ENCODE results near the gene POU2F2. TPM values are rescaled to one million over a fixed set of nuclear protein-coding genes. Genes with fewer than 3 reads are reported as not detected.
A peak's percentile ranks its signal among the peaks of the same experiment; 100 is the strongest.

POU2F2 gene
- total and polyA plus RNA-seq, 2 donors (not counting 3 experiments of a cell fraction or from before 2014, with no cell fraction given) = 4.0 to 4.1 TPM

DNA sequence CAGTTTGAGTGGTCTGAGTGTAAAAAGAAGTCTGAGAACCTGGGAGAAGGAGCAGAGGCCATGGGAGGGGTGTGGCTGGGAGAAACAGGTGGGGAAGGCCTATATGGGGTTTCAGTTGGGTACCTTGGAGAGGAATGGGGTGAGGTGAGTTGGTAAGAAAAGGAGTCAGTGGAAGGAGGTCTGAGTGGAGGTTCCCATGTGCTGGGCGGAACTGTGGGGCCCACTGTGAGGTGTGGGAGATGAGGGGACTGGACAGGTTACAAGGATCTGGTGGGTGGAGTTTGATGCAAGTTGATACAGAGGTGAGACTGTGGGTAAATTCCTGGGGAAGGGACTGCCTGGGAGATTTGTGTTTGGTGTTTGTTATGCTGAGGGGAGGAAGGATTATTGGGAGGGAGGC, 54.2 kb downstream of the POU2F2 start:
- CTCF ChIA-PET = interaction anchor here (1.5 kb wide), 1 partner anchor 14 kb away, joined by 6 read pairs; no protein-coding TSS in a partner anchor
- Histone ChIP-seq H3K9ac (replicated peaks; ENCODE audit: extremely low read depth, insufficient read depth, low read length) (no peak overlapping the region), H3K79me2 (ENCODE audit: control insufficient read depth, insufficient read depth, low read length) (peaks cover 51% of the 10 kb centered on the region), H3K9me1 (replicated peaks; ENCODE audit: control insufficient read depth, extremely low read depth, insufficient read depth, low read length) (no peaks in the 10 kb centered on the region), H4K20me1 (replicated peaks; ENCODE audit: control insufficient read depth, extremely low read depth, insufficient read depth, low read length) (no peaks in the 10 kb centered on the region), H3K27ac (ENCODE audit: insufficient read depth, low read depth, low read length) (no peak overlapping the region), H2AFZ (ENCODE audit: low read depth, low read length) (no peak overlapping the region), H3K36me3 (ENCODE audit: control insufficient read depth in 2 of 2, extremely low read depth in 1 of 2, insufficient read depth in 2 of 2, low read length in 2 of 2) (peaks cover 12 to 32% of the 10 kb centered on the region in 2 experiments), H3K4me2 (ENCODE audit: insufficient read depth, low read length) (peak overlapping the region; percentile 93), H3K4me3 (replicated peaks in 1 of 3; ENCODE audit: insufficient read depth in 1 of 3, low read depth in 1 of 3, low read length in 3 of 3) (no peak overlapping the region), H3K4me1 (ENCODE audit: control insufficient read depth, extremely low read depth, insufficient read depth, low read length) (peaks cover 16% of the 10 kb centered on the region), H3K27me3 (ENCODE audit: control insufficient read depth in 2 of 2, insufficient read depth in 2 of 2, low read length in 2 of 2) (no peaks in the 10 kb centered on the region), H3K9me3 (replicated peaks; ENCODE audit: control insufficient read depth, insufficient read depth, low read length) (no peaks in the 10 kb centered on the region)
- POLR2A ChIA-PET = no interaction called here
- BruUV-seq (replicated peaks) = no TSS peak
- dilution Hi-C loops (cut with MboI; ENCODE audit: extremely low pct_ligation_motif_present, low sequenced_read_pairs) = no loop called here
- no peak for FAIRE-seq
- intact Hi-C loops (cut with micrococcal nuclease) = no loop called here
- no peak for DNase-seq (ENCODE audit: low read depth, low spot score)
- TF ChIP-seq JUN (IDR thresholded peaks at IDR 0.05; ENCODE audit: borderline replicate concordance, insufficient read depth, insufficient read length, low read depth) = no peak

DNA sequence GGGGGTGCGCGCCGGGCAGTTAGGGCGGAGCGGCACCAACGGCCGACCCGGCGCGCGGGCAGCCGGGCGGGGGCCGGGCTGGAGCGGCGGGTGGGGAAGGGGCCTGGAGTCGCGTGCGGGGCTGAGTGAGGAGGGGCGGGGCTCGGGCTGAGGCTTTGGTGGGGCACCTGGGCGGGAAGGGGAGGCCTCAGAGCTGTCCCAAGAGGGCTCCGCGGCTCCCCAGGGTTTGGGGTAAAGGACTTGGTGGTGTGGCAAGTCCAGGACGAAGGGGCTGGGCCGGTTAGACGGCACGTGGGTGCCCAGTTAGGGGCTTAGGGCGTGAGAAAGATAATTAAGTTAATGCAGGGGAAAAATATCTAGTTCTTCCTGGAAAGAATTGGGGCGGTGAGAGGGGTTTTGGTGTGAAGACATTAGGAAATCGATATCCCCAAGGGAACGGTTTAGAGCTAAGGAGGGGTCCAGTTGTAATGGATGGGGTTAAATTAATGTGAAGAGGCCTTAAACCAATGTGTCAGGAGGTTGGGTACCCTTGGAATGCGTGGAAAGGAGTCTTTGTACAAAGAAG, 55.8 kb downstream of the POU2F2 start:
- H3K27me3 ChIP-seq (ENCODE audit: control insufficient read depth in 2 of 2, insufficient read depth in 2 of 2, low read length in 2 of 2) = no peaks in the 10 kb centered on the region
- H3K9ac ChIP-seq (replicated peaks; ENCODE audit: extremely low read depth, insufficient read depth, low read length) = peak overlapping the region; percentile 87
- H3K9me3 ChIP-seq (replicated peaks; ENCODE audit: control insufficient read depth, insufficient read depth, low read length) = no peaks in the 10 kb centered on the region
- no TSS peak for BruUV-seq (replicated peaks)
- peaks cover 45% of the 10 kb centered on the region for H3K79me2 ChIP-seq (ENCODE audit: control insufficient read depth, insufficient read depth, low read length)
- peaks cover 16% of the 10 kb centered on the region for H3K4me1 ChIP-seq (ENCODE audit: control insufficient read depth, extremely low read depth, insufficient read depth, low read length)
- peak overlapping the region; percentile 93 for H3K4me2 ChIP-seq (ENCODE audit: insufficient read depth, low read length)
- H2AFZ ChIP-seq (ENCODE audit: low read depth, low read length) = peak overlapping the region; percentile 48
- peak overlapping the region; percentile 89 to 92 (median 90) for H3K4me3 ChIP-seq (replicated peaks in 1 of 3; ENCODE audit: insufficient read depth in 1 of 3, low read depth in 1 of 3, low read length in 3 of 3)
- peak overlapping the region; percentile 27 for H3K27ac ChIP-seq (ENCODE audit: insufficient read depth, low read depth, low read length)
- dilution Hi-C loops (cut with MboI; ENCODE audit: extremely low pct_ligation_motif_present, low sequenced_read_pairs) (no loop called here), intact Hi-C loops (cut with micrococcal nuclease) (loop anchor here (1.0 kb wide), 2 partner anchors 16 to 249 kb away; partner anchors contain the start of gene MEGF8)
- DNase-seq (ENCODE audit: low read depth, low spot score) = no peak
- peaks cover 11 to 30% of the 10 kb centered on the region in 2 experiments for H3K36me3 ChIP-seq (ENCODE audit: control insufficient read depth in 2 of 2, extremely low read depth in 1 of 2, insufficient read depth in 2 of 2, low read length in 2 of 2)
- CTCF ChIA-PET = interaction anchor here (1.0 to 1.5 kb wide), 2 partner anchors 15 to 42 kb away, joined by 5 to 6 read pairs; no protein-coding TSS in a partner anchor
- H3K9me1 ChIP-seq (replicated peaks; ENCODE audit: control insufficient read depth, extremely low read depth, insufficient read depth, low read length) = no peaks in the 10 kb centered on the region
- TF ChIP-seq, protein P1, sequence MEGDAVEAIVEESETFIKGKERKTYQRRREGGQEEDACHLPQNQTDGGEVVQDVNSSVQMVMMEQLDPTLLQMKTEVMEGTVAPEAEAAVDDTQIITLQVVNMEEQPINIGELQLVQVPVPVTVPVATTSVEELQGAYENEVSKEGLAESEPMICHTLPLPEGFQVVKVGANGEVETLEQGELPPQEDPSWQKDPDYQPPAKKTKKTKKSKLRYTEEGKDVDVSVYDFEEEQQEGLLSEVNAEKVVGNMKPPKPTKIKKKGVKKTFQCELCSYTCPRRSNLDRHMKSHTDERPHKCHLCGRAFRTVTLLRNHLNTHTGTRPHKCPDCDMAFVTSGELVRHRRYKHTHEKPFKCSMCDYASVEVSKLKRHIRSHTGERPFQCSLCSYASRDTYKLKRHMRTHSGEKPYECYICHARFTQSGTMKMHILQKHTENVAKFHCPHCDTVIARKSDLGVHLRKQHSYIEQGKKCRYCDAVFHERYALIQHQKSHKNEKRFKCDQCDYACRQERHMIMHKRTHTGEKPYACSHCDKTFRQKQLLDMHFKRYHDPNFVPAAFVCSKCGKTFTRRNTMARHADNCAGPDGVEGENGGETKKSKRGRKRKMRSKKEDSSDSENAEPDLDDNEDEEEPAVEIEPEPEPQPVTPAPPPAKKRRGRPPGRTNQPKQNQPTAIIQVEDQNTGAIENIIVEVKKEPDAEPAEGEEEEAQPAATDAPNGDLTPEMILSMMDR (IDR thresholded peaks at IDR 0.05; ENCODE audit: extremely low read depth in 1 of 2, insufficient read depth in 1 of 2, low read depth in 1 of 2, low read length in 2 of 2) = no peak
- TF ChIP-seq POLR2AphosphoS5 (IDR thresholded peaks at IDR 0.05; ENCODE audit: insufficient read depth, low read depth, low read length) (no peak), FOS (IDR thresholded peaks at IDR 0.05; ENCODE audit: borderline replicate concordance, insufficient read depth, low read length) (no peak), EZH2 (IDR thresholded peaks at IDR 0.05; ENCODE audit: borderline replicate concordance, low read depth, low read length, severe bottlenecking) (no peak), POLR2A (IDR thresholded peaks at IDR 0.05; ENCODE audit: low read depth, low read length) (no peak), MYC (IDR thresholded peaks at IDR 0.05; ENCODE audit: low read depth, low read length) (no peak), GATA2 (IDR thresholded peaks at IDR 0.05; ENCODE audit: insufficient read depth, insufficient read length, low read depth, low read length) (no peak), JUN (IDR thresholded peaks at IDR 0.05; ENCODE audit: borderline replicate concordance, insufficient read depth, insufficient read length, low read depth) (no peak)
- TF ChIP-seq, protein P2, sequence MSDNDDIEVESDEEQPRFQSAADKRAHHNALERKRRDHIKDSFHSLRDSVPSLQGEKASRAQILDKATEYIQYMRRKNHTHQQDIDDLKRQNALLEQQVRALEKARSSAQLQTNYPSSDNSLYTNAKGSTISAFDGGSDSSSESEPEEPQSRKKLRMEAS (IDR thresholded peaks at IDR 0.05; ENCODE audit: insufficient read depth, insufficient read length) = no peak
- POLR2A ChIA-PET = interaction anchor here (1.0 kb wide), 1 partner anchor 216 kb away, joined by 5 read pairs; the partner anchor contains the start of gene RPS19
- H4K20me1 ChIP-seq (replicated peaks; ENCODE audit: control insufficient read depth, extremely low read depth, insufficient read depth, low read length) = no peaks in the 10 kb centered on the region
- peak; percentile 26 for FAIRE-seq
